ENCODE data around the gene RSBN1L. TPM values are rescaled to one million over a fixed set of nuclear protein-coding genes. Genes with fewer than 3 reads are reported as not detected.

RSBN1L gene
- total RNA-seq, 1 experiment from 2014 or later = 21.4 TPM

DNA sequence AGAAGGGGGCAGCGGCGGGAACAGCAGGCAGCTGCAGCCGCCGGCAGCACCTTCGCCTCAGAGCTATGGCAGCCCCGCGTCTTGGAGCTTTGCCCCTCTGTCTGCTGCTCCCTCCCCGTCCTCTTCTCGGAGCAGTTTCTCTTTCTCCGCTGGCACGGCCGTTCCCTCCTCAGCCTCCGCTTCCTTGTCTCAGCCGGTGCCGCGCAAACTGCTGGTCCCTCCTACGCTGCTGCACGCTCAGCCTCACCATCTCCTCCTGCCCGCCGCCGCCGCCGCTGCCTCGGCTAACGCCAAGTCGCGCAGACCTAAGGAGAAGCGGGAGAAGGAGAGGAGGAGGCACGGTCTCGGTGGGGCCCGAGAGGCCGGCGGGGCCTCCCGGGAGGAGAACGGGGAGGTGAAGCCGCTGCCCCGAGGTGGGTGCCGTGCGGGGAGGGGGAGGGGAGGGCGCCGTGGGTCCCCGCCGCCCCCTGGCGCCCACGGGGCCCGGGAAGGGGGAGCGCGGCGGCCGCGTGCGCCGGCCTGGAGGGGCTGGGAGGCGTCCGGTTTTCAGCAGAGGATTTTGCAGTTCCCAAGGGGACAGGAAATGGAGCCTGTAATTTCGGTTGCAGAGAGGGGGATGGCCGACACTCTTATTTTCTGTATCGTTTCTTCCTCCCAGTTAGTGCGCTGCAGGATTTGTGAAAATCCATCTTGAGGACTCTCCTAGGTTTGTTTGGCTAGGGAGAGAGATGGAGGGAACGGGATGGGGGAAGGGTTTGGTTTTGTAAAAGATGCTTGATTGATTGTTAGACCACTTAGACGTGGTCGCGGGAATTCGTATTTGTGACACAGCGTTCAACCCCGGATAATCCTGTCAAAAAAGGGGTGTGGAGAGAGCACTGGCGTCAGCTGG lies 630 bp downstream of the RSBN1L start:
- ChIA-PET POLR2A (interaction anchor here (0.5 to 0.6 kb wide), 3 partner anchors 92 to 323 kb away, joined by 3 to 6 read pairs (median 3); no protein-coding TSS in a partner anchor), CTCF (interaction anchor here (0.5 to 1.5 kb wide), 5 partner anchors 31 to 405 kb away, joined by 3 to 7 read pairs (median 4); no protein-coding TSS in a partner anchor)
- Mint-ChIP-seq H3K4me3 (ENCODE audit: unreplicated experiment) (peak overlapping the region; percentile 100), H3K9me3 (ENCODE audit: unreplicated experiment) (no peaks in the 10 kb centered on the region), H3K4me1 (ENCODE audit: low read depth, unreplicated experiment) (peaks cover 28% of the 10 kb centered on the region), H3K27ac (ENCODE audit: unreplicated experiment) (peak overlapping the region; percentile 97), H3K36me3 (ENCODE audit: insufficient read depth, unreplicated experiment) (peaks cover 37% of the 10 kb centered on the region), H3K27me3 (ENCODE audit: insufficient read depth, unreplicated experiment) (no peaks in the 10 kb centered on the region)
- H3K9me3 ChIP-seq = no peaks in the 10 kb centered on the region
- DNase-seq = peak; percentile 59 to 69
- H3K4me3 ChIP-seq (ENCODE audit: low read depth, low read length) = peak overlapping the region; percentile 99
- BruUV-seq (replicated peaks) = no TSS peak
- intact Hi-C loops (cut with micrococcal nuclease; ENCODE audit: unreplicated experiment) = loop anchor here (1.0 to 2.0 kb wide), 4 partner anchors 18 to 62 kb away; no protein-coding TSS in a partner anchor
- no peaks in the 10 kb centered on the region; the same call in 1 of the 2 replicates for H3K36me3 ChIP-seq (ENCODE audit: control insufficient read depth, insufficient read depth, low read length)
- no peaks in the 10 kb centered on the region for H3K27me3 ChIP-seq (replicated peaks; ENCODE audit: control insufficient read depth, insufficient read depth, low read length)
- TF ChIP-seq CTCF (IDR thresholded peaks at IDR 0.05; ENCODE audit: insufficient read depth in 1 of 2, low read depth in 1 of 2, low read length in 1 of 2, severe bottlenecking in 1 of 2, unreplicated experiment in 1 of 2) = peak in 1 of 2 experiments; percentile 1
- peaks cover 19% of the 10 kb centered on the region for H3K4me1 ChIP-seq

GRCh38 chr7:77697535-77697831 lies 1.2 kb downstream of the RSBN1L start:
- H3K4me1 ChIP-seq = peaks cover 14% of the 10 kb centered on the region
- H3K9me3 ChIP-seq = no peaks in the 10 kb centered on the region
- Mint-ChIP-seq H3K27ac (ENCODE audit: unreplicated experiment) (peak overlapping the region; percentile 97), H3K4me3 (ENCODE audit: unreplicated experiment) (peak overlapping the region; percentile 100), H3K27me3 (ENCODE audit: insufficient read depth, unreplicated experiment) (no peaks in the 10 kb centered on the region), H3K4me1 (ENCODE audit: low read depth, unreplicated experiment) (peaks cover 27% of the 10 kb centered on the region), H3K9me3 (ENCODE audit: unreplicated experiment) (no peaks in the 10 kb centered on the region), H3K36me3 (ENCODE audit: insufficient read depth, unreplicated experiment) (peaks cover 39% of the 10 kb centered on the region)
- TF ChIP-seq CTCF (IDR thresholded peaks at IDR 0.05; ENCODE audit: insufficient read depth in 1 of 2, low read depth in 1 of 2, low read length in 1 of 2, severe bottlenecking in 1 of 2, unreplicated experiment in 1 of 2) = no peak
- no TSS peak for BruUV-seq (replicated peaks)
- DNase-seq = peak in 1 of 2 experiments; percentile 38
- ChIA-PET POLR2A (interaction anchor here (0.6 kb wide), 1 partner anchor 265 kb away, joined by 6 read pairs; no protein-coding TSS in a partner anchor), CTCF (interaction anchor here (0.6 to 1.5 kb wide), 4 partner anchors 39 to 405 kb away, joined by 3 to 7 read pairs (median 4); no protein-coding TSS in a partner anchor)
- H3K36me3 ChIP-seq (ENCODE audit: control insufficient read depth, insufficient read depth, low read length) = no peaks in the 10 kb centered on the region; the same call in 1 of the 2 replicates
- no peaks in the 10 kb centered on the region for H3K27me3 ChIP-seq (replicated peaks; ENCODE audit: control insufficient read depth, insufficient read depth, low read length)
- peak overlapping the region; percentile 99 for H3K4me3 ChIP-seq (ENCODE audit: low read depth, low read length)
- intact Hi-C loops (cut with micrococcal nuclease; ENCODE audit: unreplicated experiment) = loop anchor here (2.0 kb wide), 3 partner anchors 19 to 41 kb away; no protein-coding TSS in a partner anchor

- Histone ChIP-seq H3K9me3 (no peaks in the 10 kb centered on the region), H3K36me3 (ENCODE audit: control insufficient read depth, insufficient read depth, low read length) (no peaks in the 10 kb centered on the region; the same call in 1 of the 2 replicates), H3K27me3 (replicated peaks; ENCODE audit: control insufficient read depth, insufficient read depth, low read length) (no peaks in the 10 kb centered on the region), H3K4me3 (ENCODE audit: low read depth, low read length) (peak overlapping the region; percentile 99), H3K4me1 (peaks cover 9% of the 10 kb centered on the region; the same call in 1 of the 2 replicates)
- no peak for DNase-seq
- ChIA-PET POLR2A (interaction anchor here (0.6 kb wide), 1 partner anchor 265 kb away, joined by 6 read pairs; no protein-coding TSS in a partner anchor), CTCF (interaction anchor here (0.6 to 1.5 kb wide), 4 partner anchors 40 to 406 kb away, joined by 3 to 7 read pairs (median 4); no protein-coding TSS in a partner anchor)
- peaks cover 24% of the 10 kb centered on the region for H3K4me1 Mint-ChIP-seq (ENCODE audit: low read depth, unreplicated experiment)
- H3K36me3 Mint-ChIP-seq (ENCODE audit: insufficient read depth, unreplicated experiment) = peaks cover 34% of the 10 kb centered on the region
- no peaks in the 10 kb centered on the region for H3K9me3 Mint-ChIP-seq (ENCODE audit: unreplicated experiment)
- TSS peak; percentile 27 for BruUV-seq (replicated peaks)
- peak overlapping the region; percentile 97 for H3K27ac Mint-ChIP-seq (ENCODE audit: unreplicated experiment)
- H3K4me3 Mint-ChIP-seq (ENCODE audit: unreplicated experiment) = peak overlapping the region; percentile 100
- intact Hi-C loops (cut with micrococcal nuclease; ENCODE audit: unreplicated experiment) = no loop called here
- no peaks in the 10 kb centered on the region for H3K27me3 Mint-ChIP-seq (ENCODE audit: insufficient read depth, unreplicated experiment)
- TF ChIP-seq CTCF (IDR thresholded peaks at IDR 0.05; ENCODE audit: insufficient read depth in 1 of 2, low read depth in 1 of 2, low read length in 1 of 2, severe bottlenecking in 1 of 2, unreplicated experiment in 1 of 2) = no peak
Measured at GRCh38 chr7:77698042-77698625, 1.9 kb downstream of the RSBN1L start.

Measured in Caco-2 (cell line).